ENCODE measurements around the gene FSTL4. TPM values are rescaled to one million over a fixed set of nuclear protein-coding genes. Genes with fewer than 3 reads are reported as not detected.
A peak's percentile ranks its signal among the peaks of the same experiment; 100 is the strongest.

FSTL4 gene
- total RNA-seq (2021) (not detected in 2 replicates), Bru-seq, nascent RNA (percentile 1 among the genes with signal in this experiment), BruChase-seq, experiment 1, labeled RNA remaining after a 2-hour chase (percentile 1 among the genes with signal in this experiment), BruChase-seq, experiment 2, labeled RNA remaining after a 6-hour chase (percentile 0 among the genes with signal in this experiment)
- long read RNA-seq, partial matches to known transcripts, result 0 of 1 reads
- long read RNA-seq, other reads (novel, unspliced or antisense), result 1 of 1 reads

GRCh38 chr5:133612249-133612860, at the start of gene FSTL4:
TSS of gene FSTL4 (minus strand) at chr5:133612541.
- Histone ChIP-seq H3K36me3 (ENCODE audit: low read depth) (no peaks in the 10 kb centered on the region), H3K27ac (no peak within 1 kb of the TSS), H3K4me1 (replicated peaks; ENCODE audit: insufficient read depth) (no peaks in the 10 kb centered on the region), H3K27me3 (ENCODE audit: insufficient read depth, low read depth) (no peaks in the 10 kb centered on the region), H3K79me2 (ENCODE audit: low read depth) (no peaks in the 10 kb centered on the region), H2AFZ (no peak within 1 kb of the TSS), H4K20me1 (ENCODE audit: insufficient read depth) (no peaks in the 10 kb centered on the region), H3K4me2 (no peak within 1 kb of the TSS), H3K9me3 (ENCODE audit: insufficient read depth, low read depth) (no peaks in the 10 kb centered on the region), H3K9me2 (ENCODE audit: insufficient read depth) (no peaks in the 10 kb centered on the region), H3K4me3 (no peak within 1 kb of the TSS), H3F3A (ENCODE audit: insufficient read depth, low read depth) (no peaks in the 10 kb centered on the region)
- ChIA-PET POLR2A (ENCODE audit: unreplicated experiment) (no interaction called here), CTCF (no interaction called here)
- TF ChIP-seq EZH2 (IDR thresholded peaks at IDR 0.05; ENCODE audit: low read depth), result no peak
- TF ChIP-seq, protein P1, sequence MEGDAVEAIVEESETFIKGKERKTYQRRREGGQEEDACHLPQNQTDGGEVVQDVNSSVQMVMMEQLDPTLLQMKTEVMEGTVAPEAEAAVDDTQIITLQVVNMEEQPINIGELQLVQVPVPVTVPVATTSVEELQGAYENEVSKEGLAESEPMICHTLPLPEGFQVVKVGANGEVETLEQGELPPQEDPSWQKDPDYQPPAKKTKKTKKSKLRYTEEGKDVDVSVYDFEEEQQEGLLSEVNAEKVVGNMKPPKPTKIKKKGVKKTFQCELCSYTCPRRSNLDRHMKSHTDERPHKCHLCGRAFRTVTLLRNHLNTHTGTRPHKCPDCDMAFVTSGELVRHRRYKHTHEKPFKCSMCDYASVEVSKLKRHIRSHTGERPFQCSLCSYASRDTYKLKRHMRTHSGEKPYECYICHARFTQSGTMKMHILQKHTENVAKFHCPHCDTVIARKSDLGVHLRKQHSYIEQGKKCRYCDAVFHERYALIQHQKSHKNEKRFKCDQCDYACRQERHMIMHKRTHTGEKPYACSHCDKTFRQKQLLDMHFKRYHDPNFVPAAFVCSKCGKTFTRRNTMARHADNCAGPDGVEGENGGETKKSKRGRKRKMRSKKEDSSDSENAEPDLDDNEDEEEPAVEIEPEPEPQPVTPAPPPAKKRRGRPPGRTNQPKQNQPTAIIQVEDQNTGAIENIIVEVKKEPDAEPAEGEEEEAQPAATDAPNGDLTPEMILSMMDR (conservative IDR thresholded peaks at IDR 0.05), result no peak
- intact Hi-C loops (cut with micrococcal nuclease; ENCODE audit: unreplicated experiment), result no loop called here
- BruUV-seq (replicated peaks), result no TSS peak
- DNase-seq, result no peak

- CTCF ChIA-PET, result no interaction called here
Observed at GRCh38 chr5:133661389-133661788, 49.0 kb upstream of the FSTL4 start.

GRCh38 chr5:133658327-133658726, 46.0 kb upstream of the FSTL4 start:
- TF ChIP-seq EZH2 (IDR thresholded peaks at IDR 0.05; ENCODE audit: low read depth), result no peak
- TF ChIP-seq, protein P1 (conservative IDR thresholded peaks at IDR 0.05), result no peak
- Histone ChIP-seq H3K4me2 (no peak overlapping the region), H4K20me1 (ENCODE audit: insufficient read depth) (no peaks in the 10 kb centered on the region), H3K27ac (no peak overlapping the region), H3K9me3 (ENCODE audit: insufficient read depth, low read depth) (no peaks in the 10 kb centered on the region), H3K79me2 (ENCODE audit: low read depth) (no peaks in the 10 kb centered on the region), H3F3A (ENCODE audit: insufficient read depth, low read depth) (peaks cover 6% of the 10 kb centered on the region), H2AFZ (no peak overlapping the region), H3K27me3 (ENCODE audit: insufficient read depth, low read depth) (no peaks in the 10 kb centered on the region), H3K4me1 (replicated peaks; ENCODE audit: insufficient read depth) (peaks cover 16% of the 10 kb centered on the region), H3K36me3 (ENCODE audit: low read depth) (no peaks in the 10 kb centered on the region), H3K9me2 (ENCODE audit: insufficient read depth) (no peaks in the 10 kb centered on the region), H3K4me3 (no peak overlapping the region)
- BruUV-seq (replicated peaks), result no TSS peak
- intact Hi-C loops (cut with micrococcal nuclease; ENCODE audit: unreplicated experiment), result no loop called here
- ChIA-PET CTCF (no interaction called here), POLR2A (ENCODE audit: unreplicated experiment) (no interaction called here)
- DNase-seq, result no peak

More at GRCh38 chr5:133661389-133661788, 49.0 kb upstream of the FSTL4 start:
- no peaks in the 10 kb centered on the region for H3K9me2 ChIP-seq (ENCODE audit: insufficient read depth)
- H3K79me2 ChIP-seq (ENCODE audit: low read depth), result no peaks in the 10 kb centered on the region
- no peaks in the 10 kb centered on the region for H3K36me3 ChIP-seq (ENCODE audit: low read depth)
- H3K4me3 ChIP-seq, result no peak overlapping the region
- DNase-seq, result no peak
- POLR2A ChIA-PET (ENCODE audit: unreplicated experiment), result no interaction called here
- no TSS peak for BruUV-seq (replicated peaks)
- H3K27ac ChIP-seq, result no peak overlapping the region
- H2AFZ ChIP-seq, result no peak overlapping the region
- H3F3A ChIP-seq (ENCODE audit: insufficient read depth, low read depth), result peaks cover 34% of the 10 kb centered on the region
- TF ChIP-seq, protein P1 (conservative IDR thresholded peaks at IDR 0.05), result no peak
- TF ChIP-seq EZH2 (IDR thresholded peaks at IDR 0.05; ENCODE audit: low read depth), result no peak
- H3K4me1 ChIP-seq (replicated peaks; ENCODE audit: insufficient read depth), result peaks cover 45% of the 10 kb centered on the region
- H4K20me1 ChIP-seq (ENCODE audit: insufficient read depth), result no peaks in the 10 kb centered on the region
- no peak overlapping the region for H3K4me2 ChIP-seq
- no peaks in the 10 kb centered on the region for H3K9me3 ChIP-seq (ENCODE audit: insufficient read depth, low read depth)
- intact Hi-C loops (cut with micrococcal nuclease; ENCODE audit: unreplicated experiment), result no loop called here
- no peaks in the 10 kb centered on the region for H3K27me3 ChIP-seq (ENCODE audit: insufficient read depth, low read depth)
